GM18909 (cell line): ENCODE data around the gene RNASEH2B.

Source experiments
- ATAC-seq: cut with Tn5 transposase; IDR thresholded peaks from one replicate; pipeline ENCODE4 v1.9.1; 2021; ENCODE audit warnings: mild to moderate bottlenecking; ENCODE audit not compliant: unreplicated experiment, poor library complexity

RNASEH2B gene

DNA sequence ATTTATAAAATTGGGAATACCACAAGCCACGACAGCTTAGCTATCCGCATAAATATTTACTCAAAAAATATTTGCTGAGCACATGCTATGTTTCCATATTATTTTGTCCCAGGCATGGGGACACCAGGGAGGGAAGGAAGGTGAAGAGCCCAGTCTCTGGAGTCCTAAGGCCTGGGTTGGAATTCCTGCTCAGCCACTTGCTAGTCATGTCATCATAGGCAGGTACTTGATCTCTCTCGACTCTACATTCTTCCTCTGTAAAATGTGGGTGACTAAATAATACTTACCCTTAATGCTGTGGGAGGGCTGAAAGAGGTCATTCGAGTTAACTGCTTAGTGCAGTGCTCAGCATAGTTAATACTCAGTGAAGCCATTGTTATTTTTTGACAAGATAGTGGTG is 4.3 kb upstream of the RNASEH2B start:
- ATAC-seq, result no peak

DNA sequence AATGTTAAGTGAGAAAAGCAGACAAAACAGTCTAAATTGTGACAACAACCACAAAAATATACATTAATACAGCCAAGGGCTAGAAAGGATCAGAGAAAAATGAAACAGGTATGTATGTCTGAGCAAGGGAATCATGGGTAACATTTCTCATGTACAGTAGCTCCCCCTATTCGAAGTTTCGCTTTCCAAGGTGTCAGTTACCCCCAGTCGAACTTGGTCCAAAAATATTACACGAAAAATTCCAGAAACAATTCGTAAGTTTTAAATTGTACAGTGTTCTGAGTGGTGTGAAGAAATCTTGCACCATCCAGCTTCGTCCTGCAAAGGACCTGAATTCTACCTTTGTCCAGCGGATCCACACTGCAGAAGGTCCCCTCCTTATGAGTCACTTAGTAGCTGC is 1.8 kb upstream of the RNASEH2B start:
- ATAC-seq, result no peak

- no peak for ATAC-seq
Measured at GRCh38 chr13:50908371-50908770, 1.2 kb upstream of the RNASEH2B start.

- ATAC-seq, result no peak
Measured at GRCh38 chr13:50910485-50910805, 854 bp downstream of the RNASEH2B start.

DNA sequence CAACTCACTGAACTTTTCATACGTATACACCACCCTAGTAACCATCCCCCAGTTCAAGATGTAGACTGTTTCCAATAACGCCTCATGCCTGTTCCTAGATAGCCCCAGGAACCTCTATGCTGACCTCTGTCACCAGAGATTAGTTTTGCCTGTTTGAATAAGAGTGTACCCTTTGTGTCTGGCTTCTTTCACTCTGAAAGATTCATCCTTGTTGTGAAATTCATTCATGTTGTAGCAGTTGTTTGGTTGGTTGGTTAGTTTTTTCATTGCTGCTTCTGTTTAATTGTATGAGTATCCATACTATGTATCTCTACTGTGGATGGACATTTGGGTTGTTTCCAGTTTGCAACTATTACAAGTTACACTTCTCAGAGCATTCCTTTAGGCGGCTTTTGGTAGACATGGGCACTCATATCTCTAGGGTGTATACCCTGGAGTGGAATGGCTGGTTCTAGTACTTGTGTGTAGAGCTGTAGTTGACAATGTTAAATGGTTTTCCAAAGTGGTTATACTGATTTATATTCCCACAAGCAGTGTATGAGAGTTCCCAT is 1.6 kb downstream of the RNASEH2B start:
- ATAC-seq, result no peak

DNA sequence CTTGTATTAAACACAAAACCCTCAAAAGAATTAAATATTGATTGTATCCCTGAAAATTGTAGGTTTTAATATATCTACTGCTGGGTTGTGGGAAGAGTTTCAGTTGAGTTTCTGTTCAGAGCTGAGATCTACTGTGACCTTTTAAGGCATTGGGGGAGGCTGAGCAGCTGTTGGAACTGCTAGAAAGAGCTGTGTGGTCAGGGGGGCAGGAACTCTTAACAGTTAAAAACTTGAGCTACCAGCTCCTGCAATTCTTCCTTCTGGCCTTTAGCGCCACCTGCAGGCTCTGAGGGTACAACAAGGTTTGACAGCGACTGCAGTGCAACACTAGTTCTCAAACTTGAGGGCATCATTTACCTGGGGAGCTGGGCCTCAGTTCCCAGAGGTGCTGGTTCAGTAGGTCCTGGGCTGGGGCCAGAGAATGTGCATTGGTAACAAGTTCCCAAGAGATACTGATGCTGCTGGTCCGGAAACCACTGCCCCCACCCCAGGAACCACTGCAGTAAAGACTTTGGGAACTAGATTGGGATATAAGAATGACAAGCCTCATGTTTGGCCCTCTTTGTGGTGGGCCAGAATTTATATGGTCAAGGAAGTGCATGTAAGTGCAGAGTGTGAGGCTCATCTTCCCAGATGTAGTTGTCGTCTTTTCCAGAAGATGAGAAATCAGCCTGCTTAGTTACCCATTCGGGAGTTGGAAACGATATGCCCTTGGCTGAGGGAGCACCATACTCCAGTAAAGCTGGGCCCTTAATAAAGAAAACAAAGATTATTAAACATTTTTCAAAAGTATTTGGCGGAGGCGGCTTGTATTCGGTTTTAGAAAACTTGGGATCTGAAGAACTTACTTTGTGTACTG is 2.6 kb downstream of the RNASEH2B start:
- ATAC-seq, result peak; percentile 53

DNA sequence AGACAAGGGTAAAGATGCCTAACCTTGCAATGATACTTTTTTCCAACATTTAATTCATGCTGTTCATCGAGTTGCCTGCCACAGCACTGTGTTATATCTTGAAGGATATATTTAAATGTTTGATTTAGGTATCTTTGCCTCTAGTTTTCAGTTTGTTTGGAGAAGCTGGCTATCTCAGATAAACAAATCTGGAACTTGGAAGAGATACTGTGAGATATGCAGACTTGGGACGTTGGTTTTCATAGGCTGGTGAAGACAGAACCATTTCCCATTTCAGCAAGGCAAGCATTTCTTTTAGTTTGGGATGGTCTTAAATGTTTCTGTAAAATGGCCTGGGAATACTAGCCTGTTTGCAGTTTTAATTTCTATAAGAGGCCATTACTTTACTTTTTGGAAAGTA is 3.3 kb downstream of the RNASEH2B start:
- ATAC-seq, result no peak

DNA sequence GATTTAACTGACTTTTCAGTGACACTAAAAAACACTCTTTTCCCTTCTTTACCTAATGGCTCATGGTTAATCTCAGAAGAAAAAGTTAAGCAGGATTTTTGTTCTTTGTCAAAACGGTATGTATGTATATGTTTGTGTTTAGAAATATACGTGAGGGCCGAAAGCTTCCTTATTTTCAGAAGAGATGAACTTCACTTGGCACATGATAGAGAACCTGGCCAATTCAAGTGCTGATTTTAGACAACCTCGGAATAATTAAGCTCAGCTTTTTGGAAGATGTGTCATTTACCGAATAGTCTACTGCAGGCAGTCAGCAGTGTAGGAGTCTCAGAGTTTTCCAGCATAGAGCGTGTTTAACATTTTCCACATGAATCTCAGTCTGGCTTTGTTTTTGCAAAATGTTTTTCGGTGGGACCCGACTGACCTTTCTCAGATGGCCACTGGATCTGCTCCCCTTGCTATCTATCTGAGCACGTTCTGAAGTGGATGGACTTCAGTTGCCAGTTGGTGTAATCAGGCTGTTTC is 4.6 kb downstream of the RNASEH2B start:
- ATAC-seq, result no peak

GRCh38 chr13:50914848-50915247 is 5.3 kb downstream of the RNASEH2B start:
- no peak for ATAC-seq

- no peak for ATAC-seq
Measured at GRCh38 chr13:50915565-50915964, 6.0 kb downstream of the RNASEH2B start.

- ATAC-seq, result no peak
Measured at GRCh38 chr13:50916701-50917184, 7.2 kb downstream of the RNASEH2B start.

- no peak for ATAC-seq
Measured at GRCh38 chr13:50917572-50917971, 8.0 kb downstream of the RNASEH2B start.

DNA sequence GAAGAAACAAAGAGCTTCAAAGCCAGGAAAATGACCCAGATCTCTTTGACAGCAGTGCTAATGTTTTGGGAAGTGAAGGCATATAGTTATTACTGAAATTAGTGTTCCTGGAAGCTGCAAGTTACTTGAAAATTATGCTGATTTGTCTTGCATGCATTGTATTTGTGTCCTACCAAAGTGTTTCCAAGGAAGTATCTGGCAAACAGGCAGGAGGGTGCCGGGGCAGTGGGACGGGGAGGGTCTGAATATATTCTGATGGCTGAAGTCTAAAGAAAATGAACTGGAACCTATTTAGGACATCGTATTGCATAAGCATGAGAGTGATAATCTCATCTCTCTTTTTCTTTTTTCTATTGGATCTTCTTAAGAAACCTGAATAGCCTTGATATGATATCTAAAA is 9.0 kb downstream of the RNASEH2B start:
- ATAC-seq, result no peak

DNA sequence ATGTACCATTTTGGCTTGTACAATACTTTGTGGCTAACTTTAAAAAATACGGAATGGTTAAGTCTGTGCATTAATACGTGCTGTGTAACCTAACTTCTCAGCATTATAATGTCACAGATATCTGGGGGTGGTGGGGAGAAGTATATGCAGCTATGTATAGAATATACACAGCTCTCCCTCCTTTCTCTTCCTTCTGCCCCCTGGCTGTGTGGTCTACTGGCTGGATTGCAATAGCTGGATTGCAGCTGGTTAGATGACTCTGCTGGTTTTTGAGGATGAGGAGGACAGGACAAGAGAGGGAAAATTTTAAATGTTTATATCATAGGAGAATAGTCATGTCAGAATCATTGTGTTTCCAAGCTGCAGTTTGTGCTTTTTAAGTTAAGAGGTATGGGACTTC is 9.7 kb downstream of the RNASEH2B start:
- ATAC-seq, result no peak

- no peak for ATAC-seq
Measured at GRCh38 chr13:50921706-50922105, 12.1 kb downstream of the RNASEH2B start.

DNA sequence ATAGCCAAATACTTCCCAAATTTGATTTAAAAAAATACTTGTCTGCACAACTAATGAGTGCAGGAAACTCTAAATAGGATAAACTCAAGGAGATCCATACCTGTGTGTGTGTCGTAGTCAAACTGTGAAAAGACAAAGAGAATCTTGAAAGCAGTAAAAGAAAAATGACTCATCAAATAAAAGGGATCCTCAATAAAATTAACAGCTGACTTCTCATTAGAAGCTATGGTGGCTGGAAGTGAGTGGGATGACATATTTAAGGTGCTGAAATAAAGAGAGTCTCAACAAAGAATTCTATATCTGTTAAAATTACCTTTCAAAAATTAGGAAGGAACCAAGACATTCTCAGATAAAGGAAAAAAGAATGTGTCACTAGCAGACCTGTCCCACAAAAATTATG is 13.7 kb downstream of the RNASEH2B start:
- ATAC-seq, result no peak

DNA sequence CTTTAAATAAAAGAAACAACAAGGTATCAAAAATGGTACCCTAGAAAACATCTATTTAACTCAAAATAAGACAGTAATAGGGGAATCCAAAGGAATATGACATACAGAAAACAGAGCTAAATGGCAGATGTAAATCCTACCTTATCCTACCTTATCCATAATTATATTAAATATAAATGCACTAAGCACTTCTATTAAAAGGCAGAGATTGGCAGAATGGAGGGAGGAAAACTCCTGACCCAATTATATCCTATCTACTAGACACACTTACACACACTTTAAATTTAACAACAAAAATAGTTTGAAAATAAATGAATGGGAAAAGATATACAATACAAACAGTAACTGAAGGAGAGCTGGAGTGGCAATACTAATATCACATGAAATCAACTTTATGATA is 14.4 kb downstream of the RNASEH2B start:
- no peak for ATAC-seq

- ATAC-seq, result no peak
Measured at GRCh38 chr13:50927701-50928100, 18.1 kb downstream of the RNASEH2B start.

- no peak for ATAC-seq
Measured at GRCh38 chr13:50928102-50928501, 18.5 kb downstream of the RNASEH2B start.

DNA sequence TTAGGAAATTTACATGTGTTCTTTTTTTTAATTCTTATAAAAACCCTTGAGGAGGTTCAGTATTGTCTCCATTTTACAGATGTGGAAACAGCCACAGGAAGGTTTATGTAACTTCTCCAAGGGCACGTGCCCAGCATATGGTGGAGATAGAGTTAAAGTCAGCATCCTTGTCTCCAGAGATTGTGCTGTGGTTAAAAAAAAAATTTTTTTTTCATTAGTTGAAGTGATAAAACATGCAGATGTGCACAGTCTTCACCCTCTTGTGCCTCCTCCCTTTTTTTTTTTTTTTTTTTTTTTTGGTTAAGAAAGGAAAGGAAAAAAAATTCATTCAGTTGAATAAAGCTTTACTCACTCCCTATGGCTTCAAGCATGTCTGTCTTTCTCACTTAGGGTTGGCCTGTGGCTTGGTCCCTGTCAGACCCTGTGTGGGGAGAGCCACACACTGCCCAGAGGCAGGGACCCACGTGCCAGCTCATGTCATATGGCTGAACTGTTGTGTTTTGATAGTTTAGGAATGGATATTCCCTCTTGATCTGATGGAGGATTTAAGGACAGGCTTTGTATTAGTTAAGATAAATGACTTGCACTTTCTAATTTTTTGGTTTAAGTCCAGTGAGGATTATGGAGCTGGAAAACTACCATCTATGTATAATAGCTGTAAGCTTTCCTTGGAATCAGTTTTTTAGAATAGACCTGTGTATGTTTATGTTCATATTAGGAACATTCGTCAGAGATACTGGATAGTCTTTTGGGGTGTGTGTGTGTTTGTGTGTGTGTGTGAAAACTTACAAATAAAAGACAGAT is 19.3 kb downstream of the RNASEH2B start:
- no peak for ATAC-seq

DNA sequence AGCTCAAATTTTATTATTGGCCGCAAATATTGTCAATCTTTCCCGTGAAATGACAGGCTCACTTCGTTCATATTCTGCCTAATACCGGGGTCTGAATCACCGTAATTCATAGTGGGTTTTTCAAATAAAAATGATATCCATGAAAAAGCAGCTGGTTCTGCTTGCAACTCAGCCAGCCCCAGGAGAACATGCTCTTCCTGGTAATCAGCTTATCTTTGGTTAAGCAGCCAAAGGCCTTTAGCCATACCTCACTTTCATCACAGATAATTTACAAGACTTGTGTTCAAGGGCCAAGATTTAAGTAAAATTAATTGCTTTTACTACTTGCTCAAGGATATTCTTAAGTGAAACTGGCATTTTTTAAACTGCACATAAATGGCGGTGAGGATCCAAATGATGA is 22.5 kb downstream of the RNASEH2B start:
- ATAC-seq, result no peak
